Measurements from ENCODE around the gene PRRC2A.

DNA sequence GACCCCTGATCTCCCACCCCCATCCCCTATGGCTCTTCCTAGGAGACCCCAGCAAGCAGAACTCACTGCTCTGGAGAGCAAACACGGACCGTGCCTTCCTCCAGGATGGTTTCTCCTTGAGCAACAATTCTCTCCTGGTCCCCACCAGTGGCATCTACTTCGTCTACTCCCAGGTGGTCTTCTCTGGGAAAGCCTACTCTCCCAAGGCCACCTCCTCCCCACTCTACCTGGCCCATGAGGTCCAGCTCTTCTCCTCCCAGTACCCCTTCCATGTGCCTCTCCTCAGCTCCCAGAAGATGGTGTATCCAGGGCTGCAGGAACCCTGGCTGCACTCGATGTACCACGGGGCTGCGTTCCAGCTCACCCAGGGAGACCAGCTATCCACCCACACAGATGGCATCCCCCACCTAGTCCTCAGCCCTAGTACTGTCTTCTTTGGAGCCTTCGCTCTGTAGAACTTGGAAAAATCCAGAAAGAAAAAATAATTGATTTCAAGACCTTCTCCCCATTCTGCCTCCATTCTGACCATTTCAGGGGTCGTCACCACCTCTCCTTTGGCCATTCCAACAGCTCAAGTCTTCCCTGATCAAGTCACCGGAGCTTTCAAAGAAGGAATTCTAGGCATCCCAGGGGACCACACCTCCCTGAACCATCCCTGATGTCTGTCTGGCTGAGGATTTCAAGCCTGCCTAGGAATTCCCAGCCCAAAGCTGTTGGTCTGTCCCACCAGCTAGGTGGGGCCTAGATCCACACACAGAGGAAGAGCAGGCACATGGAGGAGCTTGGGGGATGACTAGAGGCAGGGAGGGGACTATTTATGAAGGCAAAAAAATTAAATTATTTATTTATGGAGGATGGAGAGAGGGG lies 47.0 kb upstream of the PRRC2A start:
- TF ChIP-seq, protein P1, sequence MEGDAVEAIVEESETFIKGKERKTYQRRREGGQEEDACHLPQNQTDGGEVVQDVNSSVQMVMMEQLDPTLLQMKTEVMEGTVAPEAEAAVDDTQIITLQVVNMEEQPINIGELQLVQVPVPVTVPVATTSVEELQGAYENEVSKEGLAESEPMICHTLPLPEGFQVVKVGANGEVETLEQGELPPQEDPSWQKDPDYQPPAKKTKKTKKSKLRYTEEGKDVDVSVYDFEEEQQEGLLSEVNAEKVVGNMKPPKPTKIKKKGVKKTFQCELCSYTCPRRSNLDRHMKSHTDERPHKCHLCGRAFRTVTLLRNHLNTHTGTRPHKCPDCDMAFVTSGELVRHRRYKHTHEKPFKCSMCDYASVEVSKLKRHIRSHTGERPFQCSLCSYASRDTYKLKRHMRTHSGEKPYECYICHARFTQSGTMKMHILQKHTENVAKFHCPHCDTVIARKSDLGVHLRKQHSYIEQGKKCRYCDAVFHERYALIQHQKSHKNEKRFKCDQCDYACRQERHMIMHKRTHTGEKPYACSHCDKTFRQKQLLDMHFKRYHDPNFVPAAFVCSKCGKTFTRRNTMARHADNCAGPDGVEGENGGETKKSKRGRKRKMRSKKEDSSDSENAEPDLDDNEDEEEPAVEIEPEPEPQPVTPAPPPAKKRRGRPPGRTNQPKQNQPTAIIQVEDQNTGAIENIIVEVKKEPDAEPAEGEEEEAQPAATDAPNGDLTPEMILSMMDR (IDR thresholded peaks at IDR 0.05), result no peak
- no peak for TF ChIP-seq POLR2A (IDR thresholded peaks at IDR 0.05)

Data from lower leg skin (tissue), 3 donors.